AG08395 (cell line): ENCODE results near the gene CXCL12.

ENCODE experiments used
- DNase-seq: peaks from one replicate; pipeline ENCODE4 v3.0.0; 2012; ENCODE audit warnings: mixed read lengths, low spot score

Gene CXCL12

DNA sequence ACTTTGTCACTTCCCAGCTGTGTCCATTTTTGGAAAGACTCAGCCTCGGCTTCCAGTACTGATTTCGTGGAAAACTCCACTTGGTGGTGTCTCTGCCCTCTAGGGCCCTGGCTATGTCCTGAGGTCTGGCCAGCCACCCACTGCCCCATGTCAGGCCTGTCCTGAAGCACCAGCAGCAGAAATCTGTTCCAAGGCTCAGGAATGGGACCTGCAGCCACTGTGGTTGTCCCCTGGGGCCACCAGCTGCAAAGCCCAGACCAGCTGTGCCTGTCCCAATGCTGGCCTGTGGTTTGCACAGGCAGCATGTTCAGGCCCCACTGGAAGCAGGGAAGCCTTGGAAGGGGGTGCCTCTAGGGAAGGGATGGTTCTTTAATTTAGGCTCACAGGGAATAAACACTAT is 21.2 kb downstream of the CXCL12 start:
- DNase-seq = no peak

DNA sequence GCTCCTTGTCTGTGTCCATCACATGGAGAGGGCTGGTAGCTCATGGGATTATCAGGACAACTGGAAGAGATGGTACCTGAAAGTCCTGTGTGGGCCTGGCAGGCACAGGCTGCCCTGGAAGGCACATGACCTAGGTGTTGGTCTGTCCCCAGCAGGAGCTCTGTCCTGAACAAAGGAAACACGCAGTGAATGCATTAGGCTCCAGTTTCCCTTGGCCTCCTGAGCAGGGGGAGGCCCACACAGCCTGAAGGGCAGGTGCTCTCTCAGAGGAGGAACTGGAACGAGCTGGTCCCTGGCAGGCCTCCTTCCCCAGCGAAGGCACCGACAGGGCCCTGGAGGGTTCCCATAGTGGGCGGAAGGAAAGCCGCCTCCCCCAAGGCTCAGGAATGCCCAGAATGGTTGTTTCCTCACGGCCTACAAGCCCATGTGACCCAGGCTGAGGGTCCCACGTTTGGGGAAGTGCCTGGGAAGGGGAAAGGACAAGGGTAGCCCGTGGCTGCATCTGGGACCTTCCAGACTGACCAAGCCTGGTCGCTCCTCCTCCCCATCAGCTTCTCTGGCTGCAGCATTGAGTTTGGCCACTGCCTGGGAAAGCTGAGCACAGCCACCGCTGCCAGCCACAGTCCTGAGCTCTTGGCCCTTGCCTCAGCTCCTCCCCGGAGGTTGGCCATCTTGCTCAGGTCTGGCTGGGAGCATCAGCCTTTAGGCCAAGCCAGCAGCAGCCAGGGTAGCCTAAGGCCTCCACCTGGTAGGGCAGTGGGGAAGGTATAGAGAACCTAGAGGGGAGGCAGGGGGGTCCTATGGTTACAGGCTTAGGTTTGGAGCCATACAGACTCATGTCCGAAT is 21.8 kb downstream of the CXCL12 start:
- DNase-seq = no peak

GRCh38 chr10:44361109-44361508 is 23.8 kb downstream of the CXCL12 start:
- peak; percentile 53 for DNase-seq

DNA sequence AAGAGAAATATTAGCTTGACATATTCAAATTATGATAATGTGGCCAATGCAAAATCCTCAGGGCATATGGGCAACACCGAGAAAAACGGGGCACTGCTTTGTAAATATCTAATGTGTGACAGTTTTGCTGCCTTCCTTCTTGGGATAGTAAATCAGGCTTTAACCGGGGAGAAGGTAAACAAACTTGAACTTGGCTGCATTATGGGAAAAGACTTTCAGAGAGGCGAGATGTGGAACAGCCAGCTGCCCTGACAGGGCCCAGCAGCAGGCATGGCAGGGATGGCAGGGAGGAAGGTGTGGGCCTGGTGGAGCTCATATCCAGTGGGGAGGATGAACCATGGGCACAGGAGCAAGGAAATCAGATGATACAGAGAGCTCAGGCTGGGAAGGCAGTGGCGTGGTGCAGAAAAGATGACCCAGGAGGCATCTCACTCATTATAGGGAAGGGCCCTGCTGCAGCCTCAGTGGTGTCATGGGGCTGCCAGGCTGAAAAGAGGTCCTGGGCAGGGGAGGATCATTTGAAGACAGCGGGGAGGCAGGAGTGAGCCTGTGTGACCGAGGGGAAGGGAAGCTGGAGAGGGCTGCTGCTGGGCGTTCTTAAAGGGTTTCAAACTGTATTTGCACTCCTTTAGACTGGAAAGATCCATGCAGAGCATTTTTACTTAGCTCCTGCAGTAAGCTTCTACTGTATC is 26.7 kb downstream of the CXCL12 start:
- DNase-seq = no peak

GRCh38 chr10:44357023-44357540 is 27.8 kb downstream of the CXCL12 start:
- no peak for DNase-seq

DNA sequence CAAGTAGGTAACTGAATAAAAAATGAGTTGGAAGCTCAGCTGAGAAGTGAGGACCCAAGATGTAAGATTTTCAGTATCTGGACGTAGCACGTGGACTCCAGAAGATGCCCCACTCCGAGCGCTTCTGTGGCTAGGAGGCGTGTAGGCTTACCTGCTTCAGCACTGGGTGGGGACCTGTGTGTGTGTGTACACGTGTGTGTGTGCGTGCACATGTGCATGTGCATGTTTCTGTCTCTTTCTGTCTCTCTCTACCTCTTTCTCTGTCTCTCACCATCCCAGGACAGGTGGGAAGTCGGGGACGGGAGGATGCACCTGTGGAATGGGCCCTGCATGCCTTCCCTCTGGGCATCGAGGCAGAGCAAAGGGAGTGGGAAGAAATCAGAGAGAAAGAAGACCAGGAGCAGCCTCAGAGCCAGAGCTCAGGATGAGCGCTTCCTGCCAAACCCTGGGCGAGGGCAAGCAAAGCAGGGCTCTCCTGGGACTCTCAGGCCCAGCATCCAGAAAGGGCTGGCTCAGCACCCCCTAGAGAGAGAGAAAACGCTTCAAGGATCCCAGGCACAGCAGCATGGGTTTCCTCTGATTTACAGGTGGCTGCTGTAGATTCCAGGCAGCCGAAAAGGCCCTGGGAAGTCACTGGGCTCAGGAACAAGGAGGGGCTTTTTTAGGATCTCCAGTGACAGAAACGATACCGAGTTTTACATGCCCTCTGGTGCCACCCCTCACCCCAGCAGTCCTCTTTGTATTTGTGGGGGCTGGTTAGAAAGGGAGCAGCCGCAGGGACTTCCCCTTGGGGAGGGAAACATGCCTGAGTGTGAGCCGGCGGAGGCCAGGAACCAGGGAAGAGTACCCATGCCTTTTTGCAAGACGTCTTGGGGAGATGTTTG is 28.5 kb downstream of the CXCL12 start:
- no peak for DNase-seq

DNA sequence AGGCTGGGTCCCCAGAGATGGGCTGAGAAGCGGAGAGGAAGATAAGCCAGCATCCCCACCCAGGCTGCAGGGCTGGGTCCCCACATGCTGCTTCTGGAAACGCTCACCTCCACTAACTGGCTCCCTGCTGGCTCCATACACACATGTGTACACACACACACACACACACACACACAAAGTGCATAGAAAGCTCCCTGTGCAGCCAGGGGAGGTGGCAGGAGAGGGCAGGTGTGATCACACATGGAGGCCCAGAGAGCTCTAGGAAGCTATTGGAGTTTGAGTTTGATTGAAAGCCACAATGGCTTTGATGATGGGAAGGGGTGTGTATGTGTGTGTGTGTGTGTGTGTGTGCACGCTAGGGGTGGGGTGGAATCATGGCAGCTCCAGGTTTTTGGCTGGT is 29.3 kb downstream of the CXCL12 start:
- no peak for DNase-seq

DNA sequence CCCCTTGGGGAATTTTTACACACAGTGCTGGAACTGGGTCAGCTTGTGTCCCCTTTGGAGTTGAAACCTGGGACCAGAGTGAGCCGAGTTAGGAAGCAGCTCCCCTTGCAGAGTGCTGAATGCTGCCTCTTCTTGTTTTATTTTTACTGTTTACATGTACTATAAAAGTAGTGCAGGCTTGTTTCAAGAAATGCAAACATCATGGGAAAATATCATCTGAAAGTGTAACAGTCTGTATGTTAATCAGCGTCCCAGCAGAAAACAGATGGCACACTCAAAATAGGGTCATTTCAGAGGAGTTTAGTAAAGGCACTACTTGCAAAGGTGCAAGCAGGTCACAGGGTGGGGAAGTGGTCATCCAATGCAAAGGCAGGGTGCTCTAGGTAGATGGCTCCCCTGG is 30.1 kb downstream of the CXCL12 start:
- DNase-seq = no peak

DNA sequence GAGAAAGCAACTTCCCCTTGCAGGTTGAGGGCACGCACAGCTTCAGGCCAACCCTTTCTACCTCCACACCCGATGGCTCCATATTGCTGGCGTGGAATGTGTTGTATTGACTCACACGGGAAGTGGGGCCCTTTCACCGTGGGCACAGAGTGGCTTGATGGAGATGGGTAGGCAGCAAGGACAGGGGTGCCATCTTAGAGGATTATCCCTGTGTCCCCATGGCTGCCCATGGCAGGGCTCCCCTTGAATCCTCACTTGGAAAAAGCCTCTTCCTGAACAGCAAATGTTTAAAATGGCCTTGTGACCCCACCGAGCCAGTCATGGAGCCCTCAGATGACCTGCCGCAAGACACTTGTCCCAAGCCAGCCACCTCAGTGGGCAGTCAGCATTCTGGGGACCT is 31.2 kb downstream of the CXCL12 start:
- DNase-seq = no peak

- DNase-seq = no peak
These were observed 31.8 kb downstream of the CXCL12 start for GRCh38 chr10:44353128-44353390.

- peak; percentile 56 for DNase-seq
These were observed 32.4 kb downstream of the CXCL12 start for GRCh38 chr10:44352316-44353127.

DNA sequence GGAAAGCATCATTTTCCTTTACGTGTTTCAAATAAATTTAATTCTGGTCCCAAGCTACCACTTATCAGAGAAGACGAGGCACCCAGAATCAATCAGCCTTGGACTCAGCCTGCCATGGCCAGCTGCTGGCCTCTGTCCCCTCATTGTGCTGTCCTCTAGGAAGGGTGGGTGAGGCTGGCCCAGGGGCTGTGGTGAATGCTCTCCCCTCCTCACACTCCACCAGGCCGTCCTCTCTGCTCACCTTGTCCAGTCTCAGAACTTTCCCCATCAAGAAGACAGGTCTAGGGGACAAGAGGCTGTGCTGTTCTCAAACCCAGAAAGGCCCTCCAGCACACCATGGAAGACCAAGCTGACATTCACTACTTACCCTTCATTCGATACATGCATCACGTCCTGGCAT is 36.4 kb downstream of the CXCL12 start:
- DNase-seq = no peak

- DNase-seq = no peak
These were observed 37.1 kb downstream of the CXCL12 start for GRCh38 chr10:44347609-44348400.

- DNase-seq = no peak
These were observed 40.2 kb downstream of the CXCL12 start for GRCh38 chr10:44344727-44345126.

- no peak for DNase-seq
These were observed 41.1 kb downstream of the CXCL12 start for GRCh38 chr10:44343843-44344242.

- no peak for DNase-seq
These were observed 43.0 kb downstream of the CXCL12 start for GRCh38 chr10:44341886-44342285.

DNA sequence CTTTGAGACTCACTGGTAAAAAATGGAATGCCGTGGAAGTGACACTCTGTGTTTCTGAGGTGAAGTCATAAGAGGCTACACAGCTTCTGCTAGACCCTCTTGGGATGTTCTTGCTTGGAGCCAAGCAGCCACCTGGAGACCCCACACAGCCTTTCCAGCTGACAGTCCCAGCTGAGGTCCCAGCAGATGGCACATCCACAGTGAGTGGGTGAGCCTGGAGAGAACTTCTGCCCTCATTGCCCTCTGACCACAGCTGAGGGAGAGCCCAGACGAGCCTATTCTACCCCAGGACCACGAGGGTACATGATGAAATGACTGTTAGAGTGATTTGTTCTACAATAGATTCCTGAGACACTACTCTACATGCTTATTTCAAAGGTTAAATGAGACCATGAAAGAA is 44.3 kb downstream of the CXCL12 start:
- no peak for DNase-seq

DNA sequence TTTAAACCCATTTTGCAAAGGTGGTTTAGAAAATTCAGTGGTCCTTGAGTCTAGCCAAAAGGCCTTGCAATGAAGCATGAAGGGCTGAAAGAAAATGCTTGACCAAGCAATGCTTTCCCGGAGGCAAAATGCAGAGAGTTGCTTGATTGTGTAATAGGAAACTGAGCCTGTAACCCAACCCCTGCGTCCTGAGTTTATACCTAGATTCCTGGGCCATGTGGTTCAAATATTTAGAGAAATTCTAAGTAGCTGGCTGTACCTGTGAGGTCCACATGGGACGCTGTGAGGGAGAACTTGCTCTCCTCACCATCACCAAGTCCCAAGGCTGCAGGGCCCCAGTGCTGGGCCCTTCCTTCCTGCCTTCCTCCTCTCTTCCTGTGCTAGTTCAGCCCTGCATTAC is 45.7 kb downstream of the CXCL12 start:
- DNase-seq = no peak

DNA sequence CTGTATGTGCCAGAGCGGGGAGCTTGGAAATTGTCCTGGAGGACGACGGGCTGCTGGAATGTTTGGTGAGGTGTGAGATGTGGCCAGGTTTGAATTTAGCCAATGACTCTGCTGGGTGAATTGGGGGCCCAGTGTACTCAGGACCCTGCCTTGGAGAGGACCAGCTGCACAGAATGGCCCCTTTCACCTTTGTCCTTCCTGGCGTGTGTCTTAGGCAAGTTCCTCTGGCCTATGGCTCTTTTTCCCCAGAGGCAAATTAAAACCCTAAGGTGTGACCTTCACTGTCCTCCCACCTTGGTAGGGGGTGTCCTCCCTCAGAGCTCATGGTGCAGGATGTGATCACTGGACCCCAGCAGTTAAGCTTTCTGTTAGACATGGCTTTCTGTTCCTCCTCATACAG is 47.8 kb downstream of the CXCL12 start:
- no peak for DNase-seq

DNA sequence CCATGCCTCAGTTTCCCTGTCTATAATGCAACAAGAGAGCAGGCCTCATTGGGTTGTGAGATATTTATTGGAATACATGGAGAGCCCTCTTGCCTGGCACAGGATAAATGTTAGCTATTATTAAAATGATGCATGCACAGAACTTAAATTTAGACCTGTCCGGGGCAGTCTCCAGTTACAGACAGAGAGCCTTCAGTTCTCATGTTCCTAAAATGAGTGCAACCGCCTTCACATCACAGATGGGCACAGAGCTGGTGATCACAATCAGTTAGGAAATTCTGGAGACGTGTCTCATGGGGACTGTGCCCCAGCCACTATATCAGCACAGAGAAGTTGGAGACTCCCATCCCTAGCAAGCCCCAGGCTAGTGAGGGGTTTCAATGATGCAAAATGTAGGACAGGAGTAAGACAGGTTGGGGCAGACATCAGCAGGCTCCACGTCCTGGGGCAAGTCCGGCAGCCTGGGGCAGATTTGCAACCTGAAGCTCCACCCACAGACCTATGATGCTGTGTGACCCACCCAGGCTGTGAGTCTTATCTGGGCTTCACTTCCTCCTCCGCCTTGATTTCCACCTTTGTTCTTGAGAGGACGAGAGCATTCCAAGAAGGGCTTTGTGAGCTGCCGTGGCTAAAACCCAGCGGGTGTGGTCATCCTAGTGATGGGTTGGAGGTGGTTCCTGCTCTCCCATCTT is 49.4 kb downstream of the CXCL12 start:
- DNase-seq = no peak
